ENCODE measurements around the gene CADM3. TPM values are rescaled to one million over a fixed set of nuclear protein-coding genes. Genes with fewer than 3 reads are reported as not detected.

CADM3 gene
- polyA plus RNA-seq, 2 of the 4 experiments (the other 2 are of a cell fraction) = 0.10 to 0.13 TPM

DNA sequence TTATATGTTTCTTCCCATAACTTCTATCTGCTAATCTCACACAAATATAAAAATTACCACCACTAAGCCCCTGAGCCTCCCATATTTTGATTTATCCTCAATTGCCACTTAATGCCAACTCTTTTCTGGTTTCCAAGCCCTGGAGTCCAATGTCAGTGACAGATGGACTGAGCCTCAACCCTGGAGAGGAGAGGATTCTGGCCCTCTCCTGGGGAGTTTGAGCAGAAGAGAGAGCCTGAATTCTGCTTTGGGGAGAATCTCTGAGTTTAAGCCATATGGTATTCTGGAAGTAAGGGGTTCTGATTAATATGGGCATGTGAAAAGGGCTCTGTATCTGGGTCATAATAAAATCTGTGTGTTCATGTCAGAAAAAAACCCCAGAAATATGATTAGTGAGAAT, 8.5 kb downstream of the CADM3 start:
- Histone ChIP-seq H3K27ac (no peak overlapping the region), H3K4me2 (no peak overlapping the region), H3K4me1 (no peaks in the 10 kb centered on the region), H3K9me3 (no peaks in the 10 kb centered on the region), H3K4me3 (no peak overlapping the region)
- ChIA-PET POLR2A (no interaction called here), CTCF (interaction anchor here (4.2 kb wide), 1 partner anchor 18 kb away, joined by 20 read pairs; no protein-coding TSS in a partner anchor)
- TF ChIP-seq RARB (CRISPR knock-in tag; IDR thresholded peaks at IDR 0.05) (no peak), HOXB5 (CRISPR knock-in tag; IDR thresholded peaks at IDR 0.05) (no peak), HOXB13 (CRISPR knock-in tag; IDR thresholded peaks at IDR 0.05; ENCODE audit: low read depth) (no peak), FOSB (CRISPR knock-in tag; IDR thresholded peaks at IDR 0.05) (no peak), FOSL2 (IDR thresholded peaks at IDR 0.05) (no peak), FOSL2 (CRISPR knock-in tag; IDR thresholded peaks at IDR 0.05) (no peak), HES2 (IDR thresholded peaks at IDR 0.05) (no peak), CBX8 (IDR thresholded peaks at IDR 0.05) (no peak)
- TF ChIP-seq, protein P1, sequence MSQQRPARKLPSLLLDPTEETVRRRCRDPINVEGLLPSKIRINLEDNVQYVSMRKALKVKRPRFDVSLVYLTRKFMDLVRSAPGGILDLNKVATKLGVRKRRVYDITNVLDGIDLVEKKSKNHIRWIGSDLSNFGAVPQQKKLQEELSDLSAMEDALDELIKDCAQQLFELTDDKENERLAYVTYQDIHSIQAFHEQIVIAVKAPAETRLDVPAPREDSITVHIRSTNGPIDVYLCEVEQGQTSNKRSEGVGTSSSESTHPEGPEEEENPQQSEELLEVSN (IDR thresholded peaks at IDR 0.05; ENCODE audit: borderline replicate concordance, low read depth) = no peak
- DNase-seq (ENCODE audit: low read depth in 1 of 2, low spot score in 1 of 2) (no peak), ATAC-seq (no peak), FAIRE-seq (no peak)

DNA sequence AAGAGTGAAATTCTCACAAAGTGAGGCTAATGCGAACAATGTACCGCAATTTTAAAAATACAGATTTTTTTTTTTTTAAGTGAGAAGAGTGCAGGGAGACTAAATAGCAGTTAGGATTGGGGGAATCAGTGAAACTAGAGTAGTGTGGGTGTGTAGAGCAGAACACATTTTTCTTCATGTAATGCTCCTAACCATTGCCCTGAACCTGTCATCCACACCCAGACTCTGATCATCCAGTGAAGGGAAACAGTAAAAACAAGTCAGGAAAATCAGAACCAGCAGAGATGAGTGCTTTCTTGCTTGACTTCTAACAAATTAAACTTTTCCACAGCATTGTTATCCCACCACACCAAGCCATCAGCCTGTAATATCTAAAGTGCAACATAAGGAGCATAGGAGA, 9.1 kb downstream of the CADM3 start:
- DNase-seq (ENCODE audit: low read depth in 1 of 2, low spot score in 1 of 2) = no peak
- no peak for ATAC-seq
- no peak for TF ChIP-seq KDM5A (IDR thresholded peaks at IDR 0.05)
- no peak for TF ChIP-seq ZFP36 (IDR thresholded peaks at IDR 0.05; ENCODE audit: borderline replicate concordance, partially characterized antibody)
- TF ChIP-seq HOXB13 (CRISPR knock-in tag; IDR thresholded peaks at IDR 0.05; ENCODE audit: low read depth) = no peak
- TF ChIP-seq RAD21 (conservative IDR thresholded peaks at IDR 0.05 in 1 of 2, IDR thresholded peaks at IDR 0.05 in 1 of 2) = no peak
- no peak for TF ChIP-seq ESRRA (IDR thresholded peaks at IDR 0.05; ENCODE audit: borderline replicate concordance, low read length)
- no peak for TF ChIP-seq EP300 (IDR thresholded peaks at IDR 0.05)
- no peak for TF ChIP-seq NPAS2 (CRISPR knock-in tag; IDR thresholded peaks at IDR 0.05; ENCODE audit: borderline replicate concordance)
- no peak for TF ChIP-seq CTCF (IDR thresholded peaks at IDR 0.05)
- no peak for TF ChIP-seq PHF8 (IDR thresholded peaks at IDR 0.05; ENCODE audit: borderline replicate concordance, low read depth)
- TF ChIP-seq CBX2 (IDR thresholded peaks at IDR 0.05; ENCODE audit: borderline replicate concordance, low read depth) = no peak
- TF ChIP-seq MAX (IDR thresholded peaks at IDR 0.05) = no peak
- TF ChIP-seq, protein P2, sequence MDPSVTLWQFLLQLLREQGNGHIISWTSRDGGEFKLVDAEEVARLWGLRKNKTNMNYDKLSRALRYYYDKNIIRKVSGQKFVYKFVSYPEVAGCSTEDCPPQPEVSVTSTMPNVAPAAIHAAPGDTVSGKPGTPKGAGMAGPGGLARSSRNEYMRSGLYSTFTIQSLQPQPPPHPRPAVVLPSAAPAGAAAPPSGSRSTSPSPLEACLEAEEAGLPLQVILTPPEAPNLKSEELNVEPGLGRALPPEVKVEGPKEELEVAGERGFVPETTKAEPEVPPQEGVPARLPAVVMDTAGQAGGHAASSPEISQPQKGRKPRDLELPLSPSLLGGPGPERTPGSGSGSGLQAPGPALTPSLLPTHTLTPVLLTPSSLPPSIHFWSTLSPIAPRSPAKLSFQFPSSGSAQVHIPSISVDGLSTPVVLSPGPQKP (IDR thresholded peaks at IDR 0.05; ENCODE audit: low read depth, low read length) = no peak
- TF ChIP-seq KDM1A (IDR thresholded peaks at IDR 0.05; ENCODE audit: low read depth) = no peak
- TF ChIP-seq HOXA7 (CRISPR knock-in tag; IDR thresholded peaks at IDR 0.05) = no peak
- TF ChIP-seq HMGXB4 (CRISPR knock-in tag; IDR thresholded peaks at IDR 0.05; ENCODE audit: borderline replicate concordance) = no peak
- no peak for TF ChIP-seq RARB (CRISPR knock-in tag; IDR thresholded peaks at IDR 0.05)
- Histone ChIP-seq H3K27ac (no peak overlapping the region), H3K4me3 (no peak overlapping the region), H3K4me2 (no peak overlapping the region), H3K9me3 (no peaks in the 10 kb centered on the region), H3K4me1 (no peaks in the 10 kb centered on the region)
- 81% methylated on average over 2 of the region's 2 CpGs for WGBS (ENCODE audit: missing lambda C conversion rate)
- POLR2A ChIA-PET = no interaction called here
- CTCF ChIA-PET = no interaction called here
- FAIRE-seq = no peak

All from A549 (cell line).